Neural crest cell (in vitro differentiated cells): Measurements from ENCODE around the gene DOK3. TPM values are rescaled to one million over a fixed set of nuclear protein-coding genes. Genes with fewer than 3 reads are reported as not detected.

Source experiments
- DNase-seq: peaks from one replicate; pipeline ENCODE4 v3.0.0; 2021; ENCODE audit warnings: low read depth, mixed read lengths, low spot score
- H3K27ac Mint-ChIP-seq: one replicate; pipeline ENCODE4 v1.8.0; 2021; ENCODE audit warnings: mild to moderate bottlenecking, mixed read lengths; ENCODE audit not compliant: unreplicated experiment
- H3K27me3 Mint-ChIP-seq: 2 replicates; pipeline ENCODE4 v1.8.0; 2021; ENCODE audit warnings: low read depth, mild to moderate bottlenecking, mixed read lengths
- H3K36me3 Mint-ChIP-seq: 2 replicates; pipeline ENCODE4 v1.8.0; 2021; ENCODE audit warnings: low read depth, mild to moderate bottlenecking, mixed read lengths
- H3K4me1 Mint-ChIP-seq: 2 replicates; pipeline ENCODE4 v1.8.0; 2021; ENCODE audit warnings: mixed read lengths
- H3K4me3 Mint-ChIP-seq: one replicate; pipeline ENCODE4 v1.8.0; 2021; ENCODE audit warnings: mild to moderate bottlenecking, mixed read lengths
- H3K9me3 Mint-ChIP-seq: 2 replicates; pipeline ENCODE4 v1.8.0; 2021; ENCODE audit warnings: mixed read lengths
- CTCF ChIP-seq: fragments of 200-600 bp; sonication (generic); conservative IDR thresholded peaks from 2 replicates; pipeline ENCODE4 v1.5.0; 2021; ENCODE audit warnings: antibody characterized with exemption, mild to moderate bottlenecking
- total RNA-seq: library from RNA; stranded (reverse); gene quantifications from 2 replicates; pipeline ENCODE4 v1.2.1, GENCODE V29; 2021

The DOK3 gene
- total RNA-seq, 1 donor from 2014 or later = 11.4 TPM

- peaks cover 10% of the 10 kb centered on the region for H3K36me3 Mint-ChIP-seq
- H3K27me3 Mint-ChIP-seq = peaks cover 2% of the 10 kb centered on the region
- no peak for TF ChIP-seq CTCF
- H3K27ac Mint-ChIP-seq = no peak overlapping the region
- peaks cover 14% of the 10 kb centered on the region for H3K4me1 Mint-ChIP-seq
- no peaks in the 10 kb centered on the region for H3K9me3 Mint-ChIP-seq
- peak overlapping the region; percentile 53 for H3K4me3 Mint-ChIP-seq
- DNase-seq = no peak
These were observed 11.4 kb upstream of the DOK3 start for GRCh38 chr5:177520916-177521513.

DNA sequence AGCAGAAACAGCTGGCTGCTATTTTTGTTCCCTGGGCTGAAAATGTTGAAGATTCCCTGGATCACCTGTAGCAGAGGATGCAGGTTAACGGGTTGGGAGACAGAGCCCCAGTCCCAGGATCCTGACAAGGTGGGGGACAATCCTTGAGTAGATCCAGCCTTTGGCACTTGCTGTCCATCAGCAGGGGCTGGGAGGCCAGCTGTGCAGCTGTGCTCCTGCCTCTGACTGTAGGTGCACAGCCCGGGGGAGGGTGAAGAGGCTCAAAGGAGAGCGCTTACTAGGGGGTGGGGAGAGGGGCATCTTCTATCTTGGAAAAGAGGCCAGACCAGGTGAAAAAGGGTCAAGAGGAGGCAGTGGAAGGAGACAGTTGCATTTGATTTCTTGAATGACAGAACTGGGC lies 10.6 kb upstream of the DOK3 start:
- DNase-seq = no peak
- Mint-ChIP-seq H3K9me3 (no peaks in the 10 kb centered on the region), H3K4me3 (peak overlapping the region; percentile 53), H3K27ac (peak overlapping the region; percentile 86), H3K4me1 (peaks cover 22% of the 10 kb centered on the region), H3K36me3 (peaks cover 10% of the 10 kb centered on the region), H3K27me3 (peaks cover 2% of the 10 kb centered on the region)
- TF ChIP-seq CTCF = no peak

- Mint-ChIP-seq H3K36me3 (peaks cover 10% of the 10 kb centered on the region), H3K27me3 (peaks cover 2% of the 10 kb centered on the region), H3K27ac (no peak overlapping the region), H3K4me3 (peak overlapping the region; percentile 53), H3K9me3 (no peaks in the 10 kb centered on the region), H3K4me1 (peaks cover 25% of the 10 kb centered on the region)
- no peak for TF ChIP-seq CTCF
- no peak for DNase-seq
These were observed 10.0 kb upstream of the DOK3 start for GRCh38 chr5:177519463-177520235.

- peak; percentile 94 for DNase-seq
- Mint-ChIP-seq H3K4me3 (peak within 1 kb of the TSS; percentile 95), H3K27ac (peak within 1 kb of the TSS; percentile 90), H3K9me3 (no peaks in the 10 kb centered on the region), H3K36me3 (peaks cover 10% of the 10 kb centered on the region), H3K4me1 (peaks cover 25% of the 10 kb centered on the region), H3K27me3 (peaks cover 2% of the 10 kb centered on the region)
- no peak for TF ChIP-seq CTCF
These were observed 7.3 kb upstream of the DOK3 start, which contains the start of gene DDX41 for GRCh38 chr5:177516601-177517568. Gene DDX41 (minus strand): TSS chr5:177516961. CDS start chr5:177516945, 16 bp downstream.

GRCh38 chr5:177515580-177515979 lies 6.0 kb upstream of the DOK3 start:
- TF ChIP-seq CTCF = no peak
- no peak for DNase-seq
- peaks cover 9% of the 10 kb centered on the region for H3K36me3 Mint-ChIP-seq
- H3K4me1 Mint-ChIP-seq = peaks cover 25% of the 10 kb centered on the region
- no peaks in the 10 kb centered on the region for H3K9me3 Mint-ChIP-seq
- H3K27me3 Mint-ChIP-seq = peaks cover 2% of the 10 kb centered on the region
- peak overlapping the region; percentile 95 for H3K4me3 Mint-ChIP-seq
- no peak overlapping the region for H3K27ac Mint-ChIP-seq
